Measurements from ENCODE around the gene PARP8. TPM values are rescaled to one million over a fixed set of nuclear protein-coding genes. Genes with fewer than 3 reads are reported as not detected.
"Not testable (repeated sequence)": the region's sequence is repeated elsewhere in the genome, so short reads cannot be mapped to it uniquely, and the experiment has no call there.

PARP8 gene, protein sequence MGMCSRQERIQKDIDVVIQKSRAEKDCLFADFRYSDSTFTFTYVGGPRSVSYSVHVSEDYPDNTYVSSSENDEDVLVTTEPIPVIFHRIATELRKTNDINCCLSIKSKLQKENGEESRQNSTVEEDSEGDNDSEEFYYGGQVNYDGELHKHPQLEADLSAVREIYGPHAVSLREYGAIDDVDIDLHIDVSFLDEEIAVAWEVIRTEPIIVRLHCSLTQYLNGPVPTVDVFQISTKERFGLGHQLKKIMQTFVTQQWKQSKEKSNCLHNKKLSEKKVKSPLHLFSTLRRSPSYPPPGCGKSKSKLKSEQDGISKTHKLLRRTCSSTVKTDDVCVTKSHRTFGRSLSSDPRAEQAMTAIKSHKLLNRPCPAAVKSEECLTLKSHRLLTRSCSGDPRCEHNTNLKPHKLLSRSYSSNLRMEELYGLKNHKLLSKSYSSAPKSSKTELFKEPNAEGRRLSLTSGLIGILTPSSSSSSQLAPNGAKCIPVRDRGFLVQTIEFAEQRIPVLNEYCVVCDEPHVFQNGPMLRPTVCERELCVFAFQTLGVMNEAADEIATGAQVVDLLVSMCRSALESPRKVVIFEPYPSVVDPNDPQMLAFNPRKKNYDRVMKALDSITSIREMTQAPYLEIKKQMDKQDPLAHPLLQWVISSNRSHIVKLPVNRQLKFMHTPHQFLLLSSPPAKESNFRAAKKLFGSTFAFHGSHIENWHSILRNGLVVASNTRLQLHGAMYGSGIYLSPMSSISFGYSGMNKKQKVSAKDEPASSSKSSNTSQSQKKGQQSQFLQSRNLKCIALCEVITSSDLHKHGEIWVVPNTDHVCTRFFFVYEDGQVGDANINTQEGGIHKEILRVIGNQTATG
- 4.5 and 6.8 TPM in 2 replicates for total RNA-seq (2014; rRNA removed; shearing (Covaris generic))

DNA sequence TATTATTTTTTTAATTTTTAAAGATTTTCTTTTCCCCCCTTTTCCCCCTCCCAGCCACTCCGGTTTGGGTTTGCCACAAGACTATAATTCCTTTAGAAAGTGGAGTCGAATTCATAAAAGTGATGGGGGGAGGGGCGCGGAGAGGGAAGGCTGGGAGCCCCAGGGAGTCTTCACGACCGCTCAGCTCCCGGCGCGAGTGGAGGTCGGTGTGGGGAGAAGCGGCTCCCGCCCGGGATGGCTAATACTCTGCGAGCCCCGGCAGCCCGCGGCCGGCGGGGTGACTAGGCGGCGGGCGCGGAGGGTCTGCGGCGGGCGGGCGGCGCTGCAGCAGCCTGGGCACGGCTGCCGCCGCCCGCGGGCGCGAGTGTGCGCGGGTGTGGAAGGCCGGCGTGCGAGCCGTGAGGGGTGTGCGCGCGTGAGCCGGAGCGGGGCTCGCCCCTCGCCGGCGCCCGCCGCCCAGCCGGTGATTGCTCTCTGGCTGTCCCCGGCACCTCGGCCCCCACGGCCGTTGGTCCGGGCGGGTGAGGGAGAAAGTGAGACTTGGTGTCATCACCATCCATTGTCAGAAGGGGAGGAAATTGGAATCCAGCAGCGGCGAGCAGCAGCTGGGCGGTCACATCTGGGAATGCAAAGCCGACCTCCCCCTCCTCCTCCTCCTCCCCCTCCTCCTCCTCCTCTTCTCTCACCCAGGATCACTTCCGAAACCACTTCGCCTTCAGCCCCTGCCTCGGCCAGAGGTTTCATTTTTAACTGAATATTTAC, at the start of gene PARP8:
PARP8 (plus strand) TSS at position 377 of the 762 bp plus-strand sequence. CDS start 459 bp downstream, outside the sequence.
- H3K4me3 ChIP-seq, result peak within 1 kb of the TSS; percentile 86
- no peaks in the 10 kb centered on the region for H3K4me1 ChIP-seq (replicated peaks)
- peaks cover 4% of the 10 kb centered on the region; the same call in 1 of the 2 replicates for H3K36me3 ChIP-seq
- H3K27me3 ChIP-seq (replicated peaks), result no peaks in the 10 kb centered on the region
- DNase-seq (ENCODE audit: low read depth in 1 of 2, low spot score in 2 of 2), result peak; percentile 59 to 67
- no peaks in the 10 kb centered on the region for H3K9me3 ChIP-seq (replicated peaks)
- H3K27ac ChIP-seq, result peak within 1 kb of the TSS; percentile 94

DNA sequence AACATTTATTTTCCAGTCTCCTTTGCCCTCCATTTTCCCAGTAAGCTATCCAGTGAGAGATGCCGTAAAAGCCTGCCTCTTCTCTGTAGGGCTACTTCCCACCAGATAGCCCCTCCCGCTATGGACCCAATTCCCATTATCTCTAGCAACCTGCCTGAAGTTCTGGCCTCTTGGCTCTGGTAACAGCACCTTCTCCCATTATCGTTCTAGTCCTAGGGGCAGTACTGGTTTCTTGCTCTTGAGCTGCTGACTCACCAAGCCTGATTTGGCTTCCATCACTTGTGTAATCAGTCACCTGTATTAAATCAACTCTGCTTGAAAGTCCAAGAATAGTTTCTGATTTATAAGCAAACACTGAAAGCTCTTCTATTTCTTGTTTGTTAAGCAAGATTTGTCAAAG, 42.8 kb upstream of the PARP8 start:
- DNase-seq (ENCODE audit: low read depth in 1 of 2, low spot score in 2 of 2), result no peak
- Histone ChIP-seq H3K9me3 (replicated peaks) (no peaks in the 10 kb centered on the region), H3K27me3 (replicated peaks) (no peaks in the 10 kb centered on the region), H3K4me1 (replicated peaks) (no peaks in the 10 kb centered on the region), H3K27ac (no peak overlapping the region), H3K4me3 (no peak overlapping the region), H3K36me3 (no peaks in the 10 kb centered on the region)

DNA sequence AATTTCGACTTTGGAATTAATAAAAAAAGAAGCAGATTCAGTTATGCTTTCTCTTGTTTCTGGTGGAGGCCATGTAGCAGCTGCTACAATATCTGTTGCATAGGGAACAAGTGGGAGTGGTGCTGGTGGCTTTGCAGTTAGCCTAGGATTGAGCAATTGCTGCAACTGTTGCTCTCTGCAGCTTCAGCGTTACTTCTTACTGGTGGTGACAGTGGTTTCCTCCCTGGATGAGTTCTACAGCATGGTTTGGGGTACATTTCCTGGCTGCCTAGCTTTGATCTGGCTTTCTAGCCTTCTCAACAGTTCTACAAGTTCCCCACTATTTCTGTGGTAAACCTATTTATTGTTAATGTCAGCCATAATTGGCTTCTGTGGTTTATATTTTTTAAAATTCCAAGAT, 31.6 kb upstream of the PARP8 start:
- H3K27me3 ChIP-seq (replicated peaks); H3K9me3 ChIP-seq (replicated peaks); H3K27ac ChIP-seq; DNase-seq (ENCODE audit: low read depth in 1 of 2, low spot score in 2 of 2); H3K4me1 ChIP-seq (replicated peaks); H3K4me3 ChIP-seq; H3K36me3 ChIP-seq: not testable (repeated sequence)

DNA sequence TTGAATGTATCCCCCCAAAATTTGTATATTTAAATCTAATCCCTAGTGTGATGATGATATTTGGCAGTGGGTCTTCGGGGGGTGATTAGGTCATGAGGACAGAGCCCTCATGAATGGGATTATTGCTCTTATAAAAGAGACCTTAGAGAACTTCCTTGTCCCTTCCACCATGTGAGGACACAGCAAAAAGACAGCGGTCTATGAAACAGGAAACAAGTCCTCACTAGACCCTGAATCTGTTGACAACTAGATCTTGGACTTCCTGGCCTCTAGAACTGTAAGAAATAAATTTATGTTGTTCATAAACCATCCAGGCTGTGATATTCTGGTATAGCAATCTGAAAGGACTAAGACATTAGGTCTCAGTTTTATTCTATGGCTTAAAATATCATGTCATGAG, 28.9 kb upstream of the PARP8 start:
- H3K4me3 ChIP-seq; H3K36me3 ChIP-seq; H3K27me3 ChIP-seq (replicated peaks); H3K9me3 ChIP-seq (replicated peaks); H3K4me1 ChIP-seq (replicated peaks); DNase-seq (ENCODE audit: low read depth in 1 of 2, low spot score in 2 of 2); H3K27ac ChIP-seq: not testable (repeated sequence)

DNA sequence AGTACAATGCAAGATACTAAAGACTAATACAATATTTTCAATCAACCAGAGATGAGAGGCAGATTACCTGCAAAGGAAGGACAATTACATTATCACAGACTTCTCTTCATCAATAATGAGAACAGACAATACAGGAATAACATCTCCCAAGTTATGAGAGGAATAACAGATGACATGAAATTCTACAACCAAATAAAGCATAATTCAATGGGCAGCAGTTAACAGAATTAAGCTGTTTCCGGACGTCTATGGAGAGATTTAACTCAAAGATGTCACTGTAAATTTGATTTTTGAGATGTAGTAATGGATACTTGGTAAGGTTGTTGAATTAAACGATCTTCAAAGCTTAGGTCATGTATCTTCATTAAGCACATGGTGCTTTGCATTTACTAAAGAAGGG, 19.8 kb upstream of the PARP8 start:
- DNase-seq (ENCODE audit: low read depth in 1 of 2, low spot score in 2 of 2), result no peak
- no peaks in the 10 kb centered on the region for H3K9me3 ChIP-seq (replicated peaks)
- H3K27ac ChIP-seq, result no peak overlapping the region

DNA sequence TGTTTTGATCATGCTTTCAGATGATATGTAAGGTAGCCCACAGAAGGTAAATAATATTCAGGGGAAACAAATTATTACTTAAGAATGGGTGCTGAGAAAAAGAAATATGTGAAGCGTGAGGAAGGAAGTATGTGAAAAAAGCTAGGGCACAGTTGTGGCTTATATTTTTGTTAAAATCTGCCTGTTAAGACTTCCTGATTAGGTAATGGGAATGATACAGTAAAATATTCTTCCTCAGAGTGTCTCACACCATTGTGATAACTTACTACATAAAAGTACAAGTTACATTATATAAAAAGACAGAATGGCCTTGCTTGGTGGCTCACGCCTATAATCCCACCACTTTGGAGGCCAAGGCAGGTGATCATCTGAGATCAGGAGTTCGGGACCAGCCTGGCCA, 18.7 kb upstream of the PARP8 start:
- H3K4me1 ChIP-seq (replicated peaks), result no peaks in the 10 kb centered on the region
- H3K27ac ChIP-seq, result no peak overlapping the region
- H3K27me3 ChIP-seq (replicated peaks), result no peaks in the 10 kb centered on the region
- H3K4me3 ChIP-seq, result no peak overlapping the region
- no peaks in the 10 kb centered on the region for H3K9me3 ChIP-seq (replicated peaks)
- DNase-seq (ENCODE audit: low read depth in 1 of 2, low spot score in 2 of 2), result no peak
- H3K36me3 ChIP-seq, result no peaks in the 10 kb centered on the region

More for the DNA sequence above, 19.8 kb upstream of the PARP8 start:
- H3K36me3 ChIP-seq, result no peaks in the 10 kb centered on the region
- H3K27me3 ChIP-seq (replicated peaks), result no peaks in the 10 kb centered on the region
- H3K4me1 ChIP-seq (replicated peaks), result no peaks in the 10 kb centered on the region
- no peak overlapping the region for H3K4me3 ChIP-seq

DNA sequence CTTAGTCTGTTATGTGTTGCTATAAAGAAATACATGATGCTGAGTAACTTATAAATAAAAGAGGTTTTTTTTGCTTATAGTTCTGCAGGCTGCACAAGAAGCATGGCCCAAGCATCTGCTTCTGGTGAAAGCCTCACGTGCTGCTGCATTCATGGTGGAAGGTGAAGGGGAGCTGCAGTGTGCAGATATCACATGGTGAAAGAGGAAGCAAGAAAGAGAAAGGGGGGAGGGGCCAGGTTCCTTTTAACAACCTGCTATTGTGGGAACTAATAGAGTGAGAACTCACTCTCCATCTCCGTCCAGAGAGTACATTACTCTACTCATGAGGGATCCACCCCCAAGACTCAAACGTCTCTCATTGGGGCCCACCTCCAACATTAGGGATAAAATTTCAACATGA, 12.5 kb upstream of the PARP8 start:
- no peak for DNase-seq (ENCODE audit: low read depth in 1 of 2, low spot score in 2 of 2)
- Histone ChIP-seq H3K27me3 (replicated peaks) (no peaks in the 10 kb centered on the region), H3K36me3 (no peaks in the 10 kb centered on the region), H3K4me1 (replicated peaks) (no peaks in the 10 kb centered on the region), H3K27ac (no peak overlapping the region), H3K9me3 (replicated peaks) (no peaks in the 10 kb centered on the region), H3K4me3 (no peak overlapping the region)

DNA sequence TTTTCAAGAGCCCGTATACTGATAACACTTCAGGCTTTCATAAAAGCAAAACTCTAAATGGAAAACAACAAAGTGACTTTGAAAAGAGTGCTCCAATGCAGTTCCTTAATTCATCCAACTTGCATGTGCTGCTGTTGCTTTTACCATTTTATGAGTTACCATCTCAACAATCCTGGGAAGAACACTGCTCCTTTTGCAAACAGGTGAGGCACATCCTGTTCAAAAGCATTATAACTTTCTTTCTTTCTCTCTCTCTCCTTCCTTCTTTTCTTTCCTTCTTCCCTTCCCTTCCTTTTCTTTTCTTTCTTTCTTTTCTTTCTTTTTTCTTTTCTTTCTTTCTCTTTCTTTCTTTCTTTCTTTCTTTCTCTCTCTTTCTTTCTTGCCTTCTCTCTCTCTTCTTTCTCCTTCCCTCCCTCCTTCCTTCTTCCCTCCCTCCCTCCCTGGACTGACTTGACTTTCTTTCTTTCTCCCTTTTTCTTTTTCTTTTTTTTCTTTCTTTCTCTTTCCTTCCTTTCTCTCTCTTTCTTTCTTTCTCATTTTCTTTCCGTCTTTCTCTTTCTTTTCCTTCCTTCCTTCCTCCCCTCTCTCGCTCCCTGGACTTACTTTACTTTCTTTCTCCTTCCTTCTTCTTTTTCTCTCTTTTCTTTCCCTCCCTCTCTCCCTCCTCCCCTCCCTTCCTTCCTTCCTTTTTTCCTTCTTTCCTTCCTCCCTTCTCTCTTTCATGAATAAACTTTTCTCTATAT, 11.2 kb upstream of the PARP8 start:
- H3K36me3 ChIP-seq, result no peaks in the 10 kb centered on the region
- H3K4me3 ChIP-seq, result no peak overlapping the region
- H3K27ac ChIP-seq, result no peak overlapping the region
- H3K4me1 ChIP-seq (replicated peaks), result no peaks in the 10 kb centered on the region
- no peak for DNase-seq (ENCODE audit: low read depth in 1 of 2, low spot score in 2 of 2)
- H3K27me3 ChIP-seq (replicated peaks), result no peaks in the 10 kb centered on the region
- no peaks in the 10 kb centered on the region for H3K9me3 ChIP-seq (replicated peaks)

DNA sequence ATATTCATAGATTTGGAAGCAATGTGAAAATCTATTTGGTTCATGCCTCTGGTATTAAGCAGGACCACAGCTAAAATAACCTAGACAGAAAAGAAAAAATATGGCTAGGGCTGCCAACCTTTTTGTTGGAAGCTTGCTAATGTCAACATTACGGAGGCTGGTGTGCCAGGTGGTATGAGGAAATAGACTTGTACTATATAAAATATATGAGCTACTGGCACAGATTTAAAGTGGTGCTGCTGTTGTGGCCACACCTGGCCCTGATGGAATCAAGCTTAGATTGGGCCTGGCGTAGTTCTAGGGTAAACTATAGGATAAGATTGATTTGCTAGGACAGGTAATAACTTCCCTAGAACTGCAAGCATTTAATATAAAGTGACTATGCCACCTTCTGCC, 10.6 kb upstream of the PARP8 start:
- no peak for DNase-seq (ENCODE audit: low read depth in 1 of 2, low spot score in 2 of 2)
- Histone ChIP-seq H3K4me1 (replicated peaks) (no peaks in the 10 kb centered on the region), H3K27me3 (replicated peaks) (no peaks in the 10 kb centered on the region), H3K36me3 (no peaks in the 10 kb centered on the region), H3K4me3 (no peak overlapping the region), H3K9me3 (replicated peaks) (no peaks in the 10 kb centered on the region), H3K27ac (no peak overlapping the region)

DNA sequence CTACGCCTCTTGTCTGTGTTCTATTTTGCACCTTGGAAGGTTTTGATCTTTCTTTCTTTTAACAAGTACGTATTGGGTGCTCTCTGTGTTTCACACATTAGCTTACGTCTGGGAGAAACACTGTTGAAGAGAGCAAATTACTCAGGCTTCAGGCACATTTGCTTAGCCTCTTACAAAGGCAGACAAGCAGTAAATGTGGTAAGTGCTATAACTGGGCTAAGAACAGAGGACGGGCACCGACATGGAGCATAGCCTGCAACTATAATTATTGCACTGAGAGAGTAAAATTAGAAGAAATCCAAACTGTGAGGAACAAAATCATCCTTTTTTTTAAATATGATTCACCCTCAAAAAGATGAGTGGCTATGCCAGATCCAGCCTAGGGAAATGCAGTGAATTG, 9.4 kb upstream of the PARP8 start:
- Histone ChIP-seq H3K36me3 (no peaks in the 10 kb centered on the region), H3K27ac (no peak overlapping the region), H3K27me3 (replicated peaks) (no peaks in the 10 kb centered on the region), H3K4me1 (replicated peaks) (no peaks in the 10 kb centered on the region), H3K4me3 (no peak overlapping the region), H3K9me3 (replicated peaks) (no peaks in the 10 kb centered on the region)
- DNase-seq (ENCODE audit: low read depth in 1 of 2, low spot score in 2 of 2), result no peak

DNA sequence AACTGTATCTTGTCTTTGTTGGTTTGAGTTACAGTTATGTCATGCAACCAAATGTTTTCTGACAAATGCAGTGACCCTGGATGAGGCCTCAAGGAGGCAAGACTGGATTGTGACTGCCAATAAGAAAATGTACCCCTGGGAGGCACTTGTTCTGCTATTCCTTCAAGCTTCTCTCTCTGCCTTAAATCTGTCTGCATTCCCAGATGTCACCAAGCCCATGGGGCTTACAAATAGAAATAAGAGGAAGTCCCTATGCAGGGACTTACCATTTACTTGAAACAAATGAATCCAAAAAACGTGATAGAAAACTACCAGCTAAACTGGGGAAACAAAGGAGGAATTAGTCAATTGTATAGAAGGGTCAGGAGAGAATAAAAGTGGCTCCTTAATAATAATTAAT, 8.2 kb upstream of the PARP8 start:
- no peak overlapping the region for H3K4me3 ChIP-seq
- no peak overlapping the region for H3K27ac ChIP-seq
- H3K9me3 ChIP-seq (replicated peaks), result no peaks in the 10 kb centered on the region
- H3K36me3 ChIP-seq, result no peaks in the 10 kb centered on the region
- H3K4me1 ChIP-seq (replicated peaks), result no peaks in the 10 kb centered on the region
- DNase-seq (ENCODE audit: low read depth in 1 of 2, low spot score in 2 of 2), result no peak
- no peaks in the 10 kb centered on the region for H3K27me3 ChIP-seq (replicated peaks)

DNA sequence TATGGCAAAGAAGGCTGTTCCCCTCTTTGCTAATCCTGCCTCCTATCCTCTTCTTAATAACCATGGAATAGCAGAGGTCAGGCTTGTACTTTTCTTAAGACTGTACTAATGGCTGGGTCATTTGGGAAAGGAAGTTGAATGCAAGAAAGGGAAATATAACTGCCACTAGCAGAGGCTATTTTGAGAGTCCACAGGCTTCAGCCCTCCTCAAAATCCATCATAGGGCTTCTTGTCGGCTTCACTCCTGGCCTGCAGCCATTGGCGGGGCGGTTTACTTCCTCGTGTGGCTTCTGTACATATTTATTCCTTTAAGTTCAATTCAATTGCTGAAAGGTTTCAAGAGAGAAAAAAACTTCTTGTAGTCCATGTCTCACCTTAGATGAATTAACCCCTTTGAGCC, 2.8 kb upstream of the PARP8 start:
- peaks cover 4% of the 10 kb centered on the region; the same call in 1 of the 2 replicates for H3K36me3 ChIP-seq
- H3K4me3 ChIP-seq, result no peak overlapping the region

DNA sequence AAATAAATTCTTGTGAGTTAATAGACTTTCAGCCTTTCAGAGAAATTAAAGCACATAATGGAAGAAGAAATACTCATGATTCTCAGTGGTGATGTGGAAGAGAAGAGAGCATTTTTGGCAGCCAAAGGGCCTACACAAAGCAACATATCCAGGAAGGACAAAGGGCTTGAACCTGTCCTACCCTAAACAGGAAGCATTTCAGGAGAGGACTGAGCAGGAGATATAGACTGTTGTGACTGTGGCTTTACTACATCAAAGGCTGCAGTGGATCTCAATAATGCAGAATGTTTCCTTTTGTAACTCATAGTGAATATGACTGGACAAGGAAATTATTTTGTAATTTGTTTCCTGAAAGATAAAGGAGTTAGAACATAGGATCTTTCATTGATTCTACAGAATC, 1.3 kb upstream of the PARP8 start:
- DNase-seq (ENCODE audit: low read depth in 1 of 2, low spot score in 2 of 2), result no peak
- no peak overlapping the region for H3K4me3 ChIP-seq
- no peaks in the 10 kb centered on the region for H3K4me1 ChIP-seq (replicated peaks)
- H3K27me3 ChIP-seq (replicated peaks), result no peaks in the 10 kb centered on the region
- H3K9me3 ChIP-seq (replicated peaks), result no peaks in the 10 kb centered on the region
- H3K36me3 ChIP-seq, result peaks cover 4% of the 10 kb centered on the region; the same call in 1 of the 2 replicates
- H3K27ac ChIP-seq, result no peak overlapping the region

More for the DNA sequence above, 2.8 kb upstream of the PARP8 start:
- Histone ChIP-seq H3K27me3 (replicated peaks) (no peaks in the 10 kb centered on the region), H3K4me1 (replicated peaks) (no peaks in the 10 kb centered on the region), H3K9me3 (replicated peaks) (no peaks in the 10 kb centered on the region), H3K27ac (no peak overlapping the region)
- no peak for DNase-seq (ENCODE audit: low read depth in 1 of 2, low spot score in 2 of 2)

All from SJSA1 (cell line).